Subcutaneous abdominal adipose tissue (tissue), 5 donors: ENCODE data around the gene TCFL5.

Source experiments
- H3K27ac ChIP-seq: one replicate; pipeline ENCODE4 v1.7.0; 2013; ENCODE audit warnings: low read depth, mild to moderate bottlenecking, inconsistent platforms, low read length, moderate library complexity
- H3K27me3 ChIP-seq, 5 donors: one replicate each; pipeline ENCODE4 v1.7.0; 2013; ENCODE audit warnings: low read length in 5 of 5, inconsistent platforms in 1 of 5; ENCODE audit not compliant: control insufficient read depth in 5 of 5, insufficient read depth in 4 of 5
- H3K36me3 ChIP-seq, 5 donors: one replicate each; pipeline ENCODE4 v1.7.0; 2013; ENCODE audit warnings: low read length in 5 of 5; ENCODE audit not compliant: control insufficient read depth in 5 of 5, insufficient read depth in 5 of 5
- H3K4me1 ChIP-seq, 5 donors: one replicate each; pipeline ENCODE4 v1.7.0; 2013; ENCODE audit warnings: low read length in 5 of 5, mild to moderate bottlenecking in 3 of 5, moderate library complexity in 1 of 5; ENCODE audit not compliant: control insufficient read depth in 5 of 5, insufficient read depth in 5 of 5
- H3K4me3 ChIP-seq, 5 donors: one replicate each; pipeline ENCODE4 v1.7.0; 2013; ENCODE audit warnings: low read length in 5 of 5, low read depth in 1 of 5
- H3K9ac ChIP-seq, 5 donors: one replicate each; pipeline ENCODE4 v1.7.0; 2013; ENCODE audit warnings: low read length in 5 of 5, mild to moderate bottlenecking in 4 of 5, moderate library complexity in 3 of 5
- H3K9me3 ChIP-seq, 5 donors: one replicate each; pipeline ENCODE4 v1.7.0; 2013; ENCODE audit warnings: low read length in 5 of 5; ENCODE audit not compliant: control insufficient read depth in 5 of 5
- donor health status: healthy.
- donor health status: healthy.
- donor health status: healthy.
- donor health status: healthy.
- donor health status: healthy.

The TCFL5 gene

DNA sequence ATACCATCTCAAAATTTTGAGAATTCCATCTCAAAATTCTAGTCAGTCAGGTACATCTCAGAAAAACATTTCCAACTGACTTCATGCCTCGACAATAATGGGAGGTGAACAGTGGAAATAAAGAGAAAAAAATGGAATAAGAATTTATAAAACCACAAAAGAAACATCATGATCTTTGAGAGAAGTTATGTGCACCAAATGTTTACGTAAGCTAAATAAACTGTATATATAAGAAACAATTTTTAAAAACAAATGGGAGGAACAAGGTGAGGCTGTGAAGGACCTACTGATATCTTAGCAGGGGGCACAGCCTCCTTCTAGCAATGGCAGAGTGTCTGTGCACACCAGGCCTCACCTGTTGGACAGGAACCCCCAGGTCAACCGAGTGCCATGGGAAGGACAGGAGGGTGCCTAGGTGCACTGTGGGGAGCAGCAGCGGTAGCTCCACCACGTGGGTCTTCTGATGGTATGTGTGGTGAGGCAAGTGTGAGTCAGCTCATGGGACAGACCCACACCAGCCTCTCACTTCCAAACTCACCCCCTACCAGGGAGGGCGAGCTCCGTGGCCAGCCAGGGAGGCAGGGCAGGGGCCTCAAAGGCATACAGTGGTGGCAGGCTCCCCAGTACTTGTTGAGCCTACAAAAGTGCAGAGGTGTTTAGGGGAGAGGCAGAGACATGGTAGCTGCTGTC is 41.4 kb upstream of the TCFL5 start:
- no peak overlapping the region for H3K27ac ChIP-seq
- H3K27me3 ChIP-seq: no peaks in the 10 kb centered on the region
- H3K4me3 ChIP-seq: no peak overlapping the region
- no peak overlapping the region for H3K9ac ChIP-seq
- H3K36me3 ChIP-seq: peaks cover 5 to 70% (median 64%) of the 10 kb centered on the region in 5 donors
- H3K9me3 ChIP-seq: no peaks in the 10 kb centered on the region
- H3K4me1 ChIP-seq: peaks cover 4 to 16% (median 14%) of the 10 kb centered on the region in 5 donors

DNA sequence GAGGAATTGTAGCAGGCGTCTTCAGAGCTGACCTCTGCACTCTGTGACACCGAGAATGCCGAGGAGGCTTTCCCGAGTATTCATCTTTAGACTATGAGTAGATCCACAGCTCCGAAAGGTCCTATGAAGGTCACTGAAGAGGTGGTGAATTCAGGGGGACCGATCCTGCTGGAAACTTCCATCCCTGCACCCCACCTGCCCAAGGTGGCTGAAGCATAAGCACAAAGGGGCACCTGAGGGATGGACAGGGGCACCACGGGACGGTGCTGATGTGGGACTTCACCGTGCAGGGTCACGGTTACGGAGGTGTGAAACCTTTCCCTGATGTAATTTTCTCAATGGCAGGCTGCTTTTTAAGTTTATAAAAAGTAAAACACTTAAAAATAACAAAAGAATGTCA is 40.3 kb upstream of the TCFL5 start:
- Histone ChIP-seq H3K27ac (no peak overlapping the region), H3K9ac (no peak overlapping the region), H3K36me3 (peaks cover 5 to 58% (median 54%) of the 10 kb centered on the region in 5 donors), H3K4me1 (peaks cover 4 to 16% (median 14%) of the 10 kb centered on the region in 5 donors), H3K27me3 (no peaks in the 10 kb centered on the region), H3K4me3 (no peak overlapping the region), H3K9me3 (no peaks in the 10 kb centered on the region)

DNA sequence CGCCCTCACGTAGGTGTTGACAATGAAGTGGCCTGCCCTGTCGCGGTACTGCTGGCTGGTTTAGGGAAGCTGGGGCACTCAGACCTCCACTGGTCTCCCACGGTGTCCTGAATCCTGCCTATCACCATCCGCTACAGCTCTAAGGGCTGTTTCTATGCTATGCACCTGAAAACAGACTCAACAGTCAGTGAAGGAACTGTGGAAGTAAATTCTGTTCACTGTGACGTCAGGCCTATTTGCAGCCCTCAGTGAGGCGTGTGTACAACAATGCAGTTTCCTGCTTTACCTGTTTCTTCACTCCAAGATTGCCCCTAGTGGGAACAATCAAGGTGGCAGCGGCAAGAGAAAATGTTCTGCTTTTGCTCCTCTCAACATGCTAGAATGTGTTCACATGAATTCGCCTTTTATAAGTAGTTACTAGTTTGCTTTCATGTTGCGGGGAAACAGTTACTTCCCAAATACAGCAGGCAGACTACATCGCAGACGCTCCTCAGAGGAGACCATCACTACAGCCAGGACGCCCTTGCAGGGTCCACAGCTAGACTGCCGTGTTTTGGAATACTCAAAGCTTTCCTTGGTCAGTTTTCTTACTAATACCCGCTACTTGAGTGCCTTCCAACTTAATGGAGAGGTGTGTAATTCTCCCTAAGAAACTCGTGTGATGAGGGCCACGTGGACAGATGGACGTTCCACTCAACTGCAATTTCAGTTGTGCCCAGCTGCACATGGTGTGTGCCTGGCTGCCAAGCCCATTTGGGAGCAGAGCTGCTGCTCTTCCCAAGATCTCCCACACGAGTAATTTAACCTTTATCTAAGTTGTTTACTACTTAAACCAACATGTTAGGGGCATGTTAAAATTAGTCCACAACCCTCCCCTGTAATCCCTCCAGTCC is 39.3 kb upstream of the TCFL5 start:
- no peak overlapping the region for H3K4me3 ChIP-seq
- H3K27me3 ChIP-seq: no peaks in the 10 kb centered on the region
- H3K9ac ChIP-seq: peak overlapping the region in 1 of 5 donors; percentile 25
- peaks cover 5 to 57% (median 50%) of the 10 kb centered on the region in 5 donors for H3K36me3 ChIP-seq
- peaks cover 4 to 16% (median 14%) of the 10 kb centered on the region in 5 donors for H3K4me1 ChIP-seq
- H3K27ac ChIP-seq: no peak overlapping the region
- no peaks in the 10 kb centered on the region for H3K9me3 ChIP-seq

DNA sequence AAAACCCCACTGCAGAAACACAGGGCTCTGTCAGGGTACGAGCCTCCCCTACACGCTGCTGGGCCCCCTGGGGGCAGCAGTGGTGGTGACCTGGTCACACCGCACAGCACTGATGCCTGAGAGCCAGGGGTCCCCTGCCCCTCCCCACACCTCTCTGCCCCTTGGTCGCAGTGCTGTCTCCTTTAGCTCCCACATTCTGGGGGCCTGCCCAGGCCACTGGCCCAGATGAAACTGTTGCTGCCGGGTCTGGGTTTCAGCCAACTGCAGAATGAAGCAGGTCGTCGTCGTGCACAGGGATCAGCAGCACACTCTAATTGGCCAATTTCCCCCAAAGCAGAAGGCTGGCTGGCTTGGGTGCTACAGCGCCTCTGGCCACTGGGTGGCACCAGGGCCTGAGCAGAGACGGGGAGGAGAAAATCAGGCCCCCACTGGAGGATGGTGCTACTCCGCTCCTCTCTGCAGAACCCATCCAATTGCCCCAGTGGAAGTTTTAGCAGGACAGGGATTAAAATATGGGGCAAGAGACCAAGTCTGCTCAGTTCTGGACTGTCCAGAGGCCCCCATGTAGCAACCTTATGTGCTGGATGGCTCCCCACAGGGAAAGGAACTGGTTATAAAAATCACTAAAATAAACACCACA is 38.5 kb upstream of the TCFL5 start:
- H3K27ac ChIP-seq: no peak overlapping the region
- H3K27me3 ChIP-seq: no peaks in the 10 kb centered on the region
- peak overlapping the region in 2 of 5 donors; percentile 25 to 27 for H3K9ac ChIP-seq
- H3K9me3 ChIP-seq: no peaks in the 10 kb centered on the region
- peaks cover 4 to 16% (median 14%) of the 10 kb centered on the region in 5 donors for H3K4me1 ChIP-seq
- H3K4me3 ChIP-seq: peak overlapping the region in 1 of 5 donors; percentile 18
- peaks cover 5 to 54% (median 50%) of the 10 kb centered on the region in 5 donors for H3K36me3 ChIP-seq

DNA sequence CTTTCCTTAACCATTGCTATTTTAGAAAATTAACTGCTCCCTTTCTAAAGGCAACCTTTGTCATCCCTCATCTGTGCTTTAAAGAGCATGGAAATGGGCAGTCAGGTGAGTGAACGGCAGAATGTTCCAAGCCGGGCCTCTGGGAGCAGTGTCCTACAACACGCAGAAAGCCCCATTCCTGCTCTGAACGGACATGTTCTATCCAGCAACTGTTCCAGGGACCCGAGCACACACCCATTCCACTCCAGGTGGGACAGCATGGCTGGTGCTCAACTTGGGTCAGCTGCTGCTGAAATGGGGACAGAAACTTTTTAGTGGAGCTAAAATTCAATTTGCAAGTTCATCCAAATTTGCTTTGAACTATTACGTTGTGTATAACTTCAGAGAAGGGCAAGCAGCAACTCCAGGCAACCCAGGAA is 38.0 kb upstream of the TCFL5 start:
- no peaks in the 10 kb centered on the region for H3K9me3 ChIP-seq
- peaks cover 5 to 52% (median 49%) of the 10 kb centered on the region in 5 donors for H3K36me3 ChIP-seq
- H3K27me3 ChIP-seq: no peaks in the 10 kb centered on the region
- H3K4me1 ChIP-seq: peaks cover 4 to 16% (median 14%) of the 10 kb centered on the region in 5 donors
- H3K9ac ChIP-seq: peak overlapping the region in 1 of 5 donors; percentile 27
- no peak overlapping the region for H3K27ac ChIP-seq
- peak overlapping the region in 1 of 5 donors; percentile 18 for H3K4me3 ChIP-seq

DNA sequence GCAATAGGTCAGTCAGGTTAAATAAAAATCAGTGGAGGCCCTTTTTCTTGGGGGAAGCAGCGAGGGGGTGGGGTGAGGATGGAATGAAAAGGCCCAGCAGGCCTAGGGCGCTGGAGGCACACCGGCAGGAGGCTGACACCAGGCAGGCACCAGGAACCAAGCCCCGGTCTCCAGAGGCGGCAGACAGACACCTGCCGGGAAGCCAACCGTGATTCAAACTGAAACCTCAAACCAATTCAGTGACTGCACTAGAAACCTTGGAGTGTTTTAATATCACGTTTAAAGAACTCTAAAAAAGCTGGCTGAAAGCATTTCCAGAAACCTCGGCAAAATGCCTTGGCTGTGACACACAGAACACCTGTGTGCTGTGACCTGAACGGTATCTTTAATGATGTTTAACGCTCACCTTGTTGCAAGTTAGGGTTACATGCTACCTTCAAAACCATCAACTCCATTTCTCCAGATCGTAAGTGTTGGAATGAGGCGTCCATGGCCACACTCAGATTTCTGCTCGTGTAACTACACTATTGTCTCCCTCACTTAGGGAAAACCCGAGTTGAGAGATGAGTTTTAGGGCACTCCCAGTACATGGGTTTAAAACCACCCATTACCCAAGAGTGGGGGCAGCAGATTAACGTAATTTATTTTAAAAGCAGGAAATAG is 37.5 kb upstream of the TCFL5 start:
- Histone ChIP-seq H3K36me3 (peaks cover 3 to 54% (median 51%) of the 10 kb centered on the region in 5 donors), H3K4me3 (no peak overlapping the region), H3K9ac (no peak overlapping the region), H3K9me3 (no peaks in the 10 kb centered on the region), H3K4me1 (peaks cover 4 to 16% (median 14%) of the 10 kb centered on the region in 5 donors), H3K27me3 (no peaks in the 10 kb centered on the region), H3K27ac (no peak overlapping the region)

DNA sequence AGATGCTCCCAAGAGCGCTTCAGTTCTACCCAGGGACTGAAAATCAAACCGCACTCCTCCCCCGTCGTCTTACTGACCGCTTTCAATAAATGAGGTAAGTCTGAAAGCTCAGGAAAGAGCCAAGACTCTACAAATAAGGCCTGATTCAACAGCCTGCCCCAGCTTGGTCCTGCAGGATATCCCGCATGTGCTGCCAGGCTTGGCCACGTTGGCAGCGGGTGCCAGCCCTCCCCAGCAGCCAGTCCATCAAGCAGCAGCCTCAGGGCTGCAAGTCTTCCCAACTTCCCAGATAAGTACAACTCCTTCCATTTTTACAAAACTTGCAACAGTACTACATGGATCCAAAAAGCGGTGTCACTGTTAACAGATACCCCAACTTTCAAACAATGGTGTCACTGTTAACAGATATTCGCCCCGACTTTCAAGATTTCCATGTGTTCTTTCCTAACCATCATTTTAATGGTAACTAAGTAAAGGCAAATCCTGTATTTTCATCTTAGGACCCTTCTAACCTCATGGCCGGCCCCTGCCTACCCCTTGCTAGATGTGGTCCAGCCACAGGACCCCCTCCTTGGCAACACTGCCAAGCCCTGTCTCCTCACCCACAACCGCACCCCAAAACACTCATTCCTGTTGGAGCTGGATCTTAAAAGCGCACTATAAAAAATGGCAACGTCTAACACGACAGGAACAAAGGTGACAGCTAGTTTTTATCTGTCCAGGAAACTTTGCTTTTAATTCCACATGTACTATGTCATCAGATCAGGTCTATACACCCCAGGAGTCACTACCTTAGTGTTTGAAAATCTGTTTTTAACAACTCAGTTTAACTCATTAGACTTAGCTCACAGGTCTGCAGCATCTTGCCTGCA is 36.7 kb upstream of the TCFL5 start:
- Histone ChIP-seq H3K36me3 (peaks cover 0 to 54% (median 51%) of the 10 kb centered on the region in 5 donors), H3K9ac (no peak overlapping the region), H3K4me1 (peaks cover 4 to 16% (median 14%) of the 10 kb centered on the region in 5 donors), H3K4me3 (no peak overlapping the region), H3K27ac (no peak overlapping the region), H3K9me3 (no peaks in the 10 kb centered on the region), H3K27me3 (no peaks in the 10 kb centered on the region)

DNA sequence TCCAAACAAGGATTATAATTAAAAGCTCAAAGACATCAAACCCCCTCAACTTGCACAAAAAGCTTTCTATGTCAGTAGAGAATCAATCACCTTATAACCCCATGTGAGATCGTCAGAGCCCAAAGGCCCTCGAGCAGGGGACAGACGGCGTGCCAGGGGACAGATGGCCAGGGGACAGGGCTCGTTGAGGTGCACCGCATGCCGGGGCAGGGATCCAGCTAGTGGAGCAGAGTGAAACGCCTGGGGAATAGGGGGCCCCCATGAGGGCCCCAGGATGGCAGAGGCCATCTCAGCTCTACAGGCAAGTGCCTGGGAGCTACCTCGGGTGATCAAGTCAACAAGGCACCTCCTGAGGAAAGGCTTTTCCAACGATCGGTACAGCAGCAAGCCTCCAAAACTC is 36.0 kb upstream of the TCFL5 start:
- peaks cover 1 to 54% (median 53%) of the 10 kb centered on the region in 5 donors for H3K36me3 ChIP-seq
- no peak overlapping the region for H3K27ac ChIP-seq
- H3K4me1 ChIP-seq: peaks cover 4 to 16% (median 14%) of the 10 kb centered on the region in 5 donors
- no peaks in the 10 kb centered on the region for H3K27me3 ChIP-seq
- H3K4me3 ChIP-seq: no peak overlapping the region
- no peaks in the 10 kb centered on the region for H3K9me3 ChIP-seq
- no peak overlapping the region for H3K9ac ChIP-seq

DNA sequence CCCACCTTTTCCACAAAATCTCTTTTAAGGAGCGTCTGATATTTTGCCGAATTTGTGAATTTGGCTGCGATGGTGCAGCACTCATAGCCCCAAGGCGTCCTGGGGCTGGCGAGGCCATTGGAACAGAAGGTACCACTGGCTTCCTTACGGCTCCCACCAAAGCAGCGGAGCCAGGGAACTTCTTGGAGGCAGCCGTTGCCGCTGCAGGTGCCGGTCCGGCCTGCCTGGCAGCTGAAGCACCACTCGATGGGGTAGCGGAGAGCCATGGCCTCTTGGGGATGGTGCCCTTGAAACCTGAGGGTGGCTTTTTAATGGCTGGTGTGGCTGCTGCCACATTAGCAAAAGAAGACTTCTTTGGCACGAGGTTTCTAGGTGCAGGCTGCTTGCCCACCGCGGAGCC is 34.9 kb upstream of the TCFL5 start:
- H3K9me3 ChIP-seq: no peaks in the 10 kb centered on the region
- no peak overlapping the region for H3K4me3 ChIP-seq
- no peak overlapping the region for H3K27ac ChIP-seq
- H3K36me3 ChIP-seq: peaks cover 8 to 55% (median 53%) of the 10 kb centered on the region in 5 donors
- peaks cover 4 to 16% (median 14%) of the 10 kb centered on the region in 5 donors for H3K4me1 ChIP-seq
- no peaks in the 10 kb centered on the region for H3K27me3 ChIP-seq
- no peak overlapping the region for H3K9ac ChIP-seq
